Calu3 (cell line): ENCODE results near the gene WNK1. TPM values are rescaled to one million over a fixed set of nuclear protein-coding genes. Genes with fewer than 3 reads are reported as not detected.
A peak's percentile ranks its signal among the peaks of the same experiment; 100 is the strongest.

Experiments
- BruUV-seq: library from RNA; stranded (reverse); fragments of 400-500 nt; replicated peaks from 2 replicates; lab custom pipeline; 2021; lab: Mats Ljungman, UMichigan
- CTCF ChIA-PET: fragments of 300-600 bp; sonication (Branson Sonifier 250); formaldehyde crosslinking; loops from one replicate; lab custom pipeline; 2022; ENCODE audit warnings: antibody characterized with exemption; lab: Charles Lee
- DNase-seq: peaks from one replicate; pipeline ENCODE4 v3.0.0; 2022
- H3K27ac Mint-ChIP-seq: one replicate; pipeline ENCODE4 v1.8.0; 2022; ENCODE audit warnings: mixed read lengths; ENCODE audit not compliant: unreplicated experiment
- H3K27me3 Mint-ChIP-seq: one replicate; pipeline ENCODE4 v1.8.0; 2022; ENCODE audit warnings: mixed read lengths; ENCODE audit not compliant: unreplicated experiment
- H3K36me3 Mint-ChIP-seq: one replicate; pipeline ENCODE4 v1.8.0; 2022; ENCODE audit warnings: mild to moderate bottlenecking, moderate library complexity, mixed read lengths; ENCODE audit not compliant: insufficient read depth, unreplicated experiment
- H3K4me1 Mint-ChIP-seq: one replicate; pipeline ENCODE4 v1.8.0; 2022; ENCODE audit warnings: mild to moderate bottlenecking, low read depth, mixed read lengths; ENCODE audit not compliant: unreplicated experiment
- H3K4me3 Mint-ChIP-seq: one replicate; pipeline ENCODE4 v1.8.0; 2022; ENCODE audit warnings: mild to moderate bottlenecking, low read depth, moderate library complexity, mixed read lengths; ENCODE audit not compliant: unreplicated experiment
- H3K9me3 Mint-ChIP-seq: one replicate; pipeline ENCODE4 v1.8.0; 2022; ENCODE audit warnings: low read depth, mixed read lengths; ENCODE audit not compliant: unreplicated experiment
- intact Hi-C: fragments of 100-400 bp; cut with micrococcal nuclease; formaldehyde crosslinking; loops from one replicate; pipeline ENCODE4 v1.10.0; 2022; ENCODE audit not compliant: unreplicated experiment
- total RNA-seq: library from RNA; stranded (reverse); gene quantifications from 2 replicates; pipeline ENCODE4 v1.2.3, GENCODE V29; 2022
- TF ChIP-seq, protein P1 (sequence below): fragments of 200-600 bp; IDR thresholded peaks from one replicate; pipeline ENCODE4 v1.8.0; 2022; ENCODE audit warnings: antibody characterized with exemption; ENCODE audit not compliant: unreplicated experiment

Gene WNK1
- total RNA-seq, 1 experiment from 2014 or later: 107 TPM

DNA sequence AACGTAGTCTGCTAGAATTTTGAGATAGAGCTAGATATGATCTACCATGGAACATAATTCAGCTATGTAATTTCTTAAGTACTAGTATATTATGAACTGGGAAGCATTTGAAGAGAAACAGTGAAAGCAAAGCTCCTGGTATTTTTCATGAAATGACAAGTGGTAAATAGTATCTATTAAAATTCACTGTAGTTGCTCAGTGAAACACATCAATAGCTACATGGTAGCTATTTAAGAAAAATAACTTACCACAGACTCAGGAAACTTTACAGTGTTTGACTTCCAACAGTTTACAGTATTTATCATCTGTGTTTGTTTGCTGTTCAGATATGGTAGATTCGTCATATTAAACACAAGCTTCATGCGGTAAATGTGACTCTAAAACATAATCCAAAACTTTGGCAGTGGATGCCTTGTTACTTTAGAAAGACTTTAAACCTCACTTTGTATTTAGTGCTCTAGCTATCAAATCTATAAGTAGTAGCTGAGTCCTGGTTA is 25.2 kb downstream of the WNK1 start:
- no peaks in the 10 kb centered on the region for H3K27me3 Mint-ChIP-seq
- TF ChIP-seq, protein P1, sequence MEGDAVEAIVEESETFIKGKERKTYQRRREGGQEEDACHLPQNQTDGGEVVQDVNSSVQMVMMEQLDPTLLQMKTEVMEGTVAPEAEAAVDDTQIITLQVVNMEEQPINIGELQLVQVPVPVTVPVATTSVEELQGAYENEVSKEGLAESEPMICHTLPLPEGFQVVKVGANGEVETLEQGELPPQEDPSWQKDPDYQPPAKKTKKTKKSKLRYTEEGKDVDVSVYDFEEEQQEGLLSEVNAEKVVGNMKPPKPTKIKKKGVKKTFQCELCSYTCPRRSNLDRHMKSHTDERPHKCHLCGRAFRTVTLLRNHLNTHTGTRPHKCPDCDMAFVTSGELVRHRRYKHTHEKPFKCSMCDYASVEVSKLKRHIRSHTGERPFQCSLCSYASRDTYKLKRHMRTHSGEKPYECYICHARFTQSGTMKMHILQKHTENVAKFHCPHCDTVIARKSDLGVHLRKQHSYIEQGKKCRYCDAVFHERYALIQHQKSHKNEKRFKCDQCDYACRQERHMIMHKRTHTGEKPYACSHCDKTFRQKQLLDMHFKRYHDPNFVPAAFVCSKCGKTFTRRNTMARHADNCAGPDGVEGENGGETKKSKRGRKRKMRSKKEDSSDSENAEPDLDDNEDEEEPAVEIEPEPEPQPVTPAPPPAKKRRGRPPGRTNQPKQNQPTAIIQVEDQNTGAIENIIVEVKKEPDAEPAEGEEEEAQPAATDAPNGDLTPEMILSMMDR: no peak
- H3K36me3 Mint-ChIP-seq: peaks cover 5% of the 10 kb centered on the region
- no peaks in the 10 kb centered on the region for H3K9me3 Mint-ChIP-seq
- DNase-seq: no peak
- no TSS peak for BruUV-seq
- H3K4me3 Mint-ChIP-seq: no peak overlapping the region
- CTCF ChIA-PET: interaction anchor here (1.5 to 3.4 kb wide), 3 partner anchors 17 to 26 kb away, joined by 3 to 21 read pairs (median 20); partner anchors contain the start of gene WNK1
- H3K4me1 Mint-ChIP-seq: peaks cover 58% of the 10 kb centered on the region
- H3K27ac Mint-ChIP-seq: no peak overlapping the region
- intact Hi-C loops: loop anchor here (5.0 kb wide), 1 partner anchor 35 kb away; no protein-coding TSS in a partner anchor

DNA sequence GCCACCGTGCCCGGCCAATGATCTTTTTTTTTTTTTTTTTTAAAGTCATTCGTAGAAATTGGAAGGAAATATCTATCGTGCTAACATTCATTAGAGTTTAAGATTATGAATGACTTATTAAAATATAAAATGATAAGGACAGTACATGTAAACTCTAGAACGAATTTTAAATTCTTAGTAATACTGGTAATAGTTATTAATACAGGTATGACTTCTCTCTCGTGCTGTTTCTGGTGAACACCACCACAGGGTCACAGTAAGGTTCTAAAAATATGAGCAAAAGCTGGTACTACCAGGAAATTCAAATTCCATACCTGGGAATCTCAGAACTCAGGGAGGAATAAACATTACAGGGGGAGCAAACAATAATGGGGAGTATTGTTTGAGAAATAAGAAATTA is 26.2 kb downstream of the WNK1 start:
- H3K36me3 Mint-ChIP-seq: peaks cover 5% of the 10 kb centered on the region
- intact Hi-C loops: loop anchor here (1.0 to 5.0 kb wide), 2 partner anchors 10 to 34 kb away; no protein-coding TSS in a partner anchor
- no peaks in the 10 kb centered on the region for H3K9me3 Mint-ChIP-seq
- peaks cover 56% of the 10 kb centered on the region for H3K4me1 Mint-ChIP-seq
- CTCF ChIA-PET: interaction anchor here (0.7 to 1.2 kb wide), 3 partner anchors 11 to 443 kb away, joined by 3 read pairs; no protein-coding TSS in a partner anchor
- no peak for DNase-seq
- H3K27ac Mint-ChIP-seq: peak overlapping the region; percentile 58
- no peaks in the 10 kb centered on the region for H3K27me3 Mint-ChIP-seq
- TF ChIP-seq, protein P1: no peak
- H3K4me3 Mint-ChIP-seq: peak overlapping the region; percentile 52
- no TSS peak for BruUV-seq

DNA sequence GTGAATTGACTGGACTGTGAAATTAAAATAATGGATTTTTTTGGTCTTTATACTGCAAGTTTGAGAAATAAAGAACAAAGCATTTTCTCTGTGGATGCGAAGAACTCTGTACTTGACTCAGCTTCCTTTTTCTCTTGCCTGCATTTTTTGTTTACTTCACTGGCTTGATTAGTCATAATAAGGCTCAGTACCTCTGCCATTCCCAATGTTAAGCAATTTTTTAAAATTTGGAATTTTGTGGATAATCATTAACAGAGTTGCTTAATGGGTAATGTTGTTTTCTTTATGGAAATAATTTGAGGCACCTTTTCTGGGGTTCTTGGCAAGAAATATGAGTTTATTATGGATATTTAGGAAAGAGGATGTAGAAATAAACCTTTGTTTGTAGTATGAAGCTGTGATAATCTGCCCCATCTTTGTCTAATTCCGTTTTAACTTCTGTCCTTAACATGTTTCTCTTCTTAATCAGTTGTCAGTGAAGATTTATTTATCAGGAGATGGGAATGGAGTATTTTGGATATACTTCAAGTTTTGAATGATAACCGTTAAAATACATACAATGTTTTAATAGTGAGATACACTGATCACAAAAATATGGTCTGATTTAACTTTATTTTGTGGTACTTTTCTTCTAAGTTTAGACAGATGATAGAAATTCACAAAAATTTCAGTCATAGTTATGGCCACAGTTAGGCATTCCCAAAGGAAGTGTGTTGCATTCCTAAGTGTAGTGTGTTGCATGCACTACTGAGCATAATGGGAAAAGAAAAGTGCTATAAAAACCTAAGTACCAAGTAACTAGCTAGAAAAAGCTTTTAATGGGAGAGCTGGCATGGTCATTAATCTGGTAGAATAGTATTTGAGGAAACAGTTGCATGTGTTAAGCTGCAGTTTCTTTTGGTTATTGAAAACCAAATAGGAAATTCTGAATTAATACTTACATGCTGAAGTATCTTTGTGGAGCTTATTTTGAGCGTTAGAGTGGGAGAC is 27.7 kb downstream of the WNK1 start:
- no peak for DNase-seq
- Mint-ChIP-seq H3K36me3 (peaks cover 5% of the 10 kb centered on the region), H3K9me3 (no peaks in the 10 kb centered on the region), H3K4me1 (peaks cover 42% of the 10 kb centered on the region), H3K27me3 (no peaks in the 10 kb centered on the region), H3K27ac (peak overlapping the region; percentile 58), H3K4me3 (peak overlapping the region; percentile 52)
- CTCF ChIA-PET: interaction anchor here (0.6 to 2.3 kb wide), 6 partner anchors 9 to 583 kb away, joined by 3 to 11 read pairs (median 3); no protein-coding TSS in a partner anchor
- TF ChIP-seq, protein P1: no peak
- intact Hi-C loops: loop anchor here (1.0 to 5.0 kb wide), 2 partner anchors 8 to 32 kb away; no protein-coding TSS in a partner anchor
- BruUV-seq: no TSS peak

DNA sequence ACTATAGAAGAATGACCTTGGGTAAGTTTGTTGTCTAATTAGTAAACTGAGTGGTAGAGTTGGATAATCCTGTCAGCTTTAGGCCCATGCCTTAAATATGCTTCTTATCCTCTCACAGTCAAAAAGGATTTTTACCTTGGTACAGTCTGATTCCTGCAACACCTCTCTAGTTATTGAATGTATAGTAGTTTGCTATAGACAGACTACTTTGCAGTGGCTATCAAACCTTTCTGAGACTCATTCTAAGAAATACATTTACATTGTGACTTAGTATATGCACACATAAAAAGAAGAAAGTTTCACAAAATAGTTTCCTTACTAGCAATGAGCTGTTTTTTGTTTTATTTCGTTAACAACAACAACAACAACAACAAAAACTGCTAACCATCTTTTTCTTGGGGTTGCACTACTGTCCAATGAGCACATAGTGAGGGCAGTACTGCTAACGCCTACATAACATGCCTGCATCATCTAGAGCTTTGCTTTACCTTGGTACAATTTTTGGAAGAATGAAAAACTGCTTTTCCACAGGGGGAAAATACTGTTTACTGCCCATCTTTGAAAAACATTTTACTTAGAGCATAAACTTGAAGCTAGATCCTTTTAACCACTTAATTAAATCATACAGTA is 28.5 kb downstream of the WNK1 start:
- BruUV-seq: no TSS peak
- TF ChIP-seq, protein P1: no peak
- Mint-ChIP-seq H3K27ac (no peak overlapping the region), H3K9me3 (no peaks in the 10 kb centered on the region), H3K4me3 (no peak overlapping the region), H3K27me3 (no peaks in the 10 kb centered on the region), H3K36me3 (peaks cover 5% of the 10 kb centered on the region), H3K4me1 (peaks cover 36% of the 10 kb centered on the region)
- CTCF ChIA-PET: interaction anchor here (0.6 to 2.3 kb wide), 3 partner anchors 10 to 582 kb away, joined by 3 to 11 read pairs (median 5); no protein-coding TSS in a partner anchor
- intact Hi-C loops: no loop called here
- no peak for DNase-seq
